PFSK-1 (cell line): ENCODE data around the gene AFAP1L1.

ENCODE experiments used
- POLR2AphosphoS5 ChIP-seq: IDR thresholded peaks from 2 replicates; pipeline ENCODE4 v1.6.1; 2012; ENCODE audit warnings: low read depth, mild to moderate bottlenecking, control low read depth, low read length, moderate library complexity
- TF ChIP-seq, protein P1 (sequence below), 2 experiments: IDR thresholded peaks; 2 replicates each; pipeline versions ENCODE4 v1.6.1 to v1.8.0; 2011 to 2012; ENCODE audit warnings: low read depth in 2 of 2, low read length in 2 of 2, control low read depth in 1 of 2, inconsistent platforms in 1 of 2, mild to moderate bottlenecking in 1 of 2, moderate library complexity in 1 of 2; ENCODE audit not compliant: insufficient read depth in 1 of 2

DNA sequence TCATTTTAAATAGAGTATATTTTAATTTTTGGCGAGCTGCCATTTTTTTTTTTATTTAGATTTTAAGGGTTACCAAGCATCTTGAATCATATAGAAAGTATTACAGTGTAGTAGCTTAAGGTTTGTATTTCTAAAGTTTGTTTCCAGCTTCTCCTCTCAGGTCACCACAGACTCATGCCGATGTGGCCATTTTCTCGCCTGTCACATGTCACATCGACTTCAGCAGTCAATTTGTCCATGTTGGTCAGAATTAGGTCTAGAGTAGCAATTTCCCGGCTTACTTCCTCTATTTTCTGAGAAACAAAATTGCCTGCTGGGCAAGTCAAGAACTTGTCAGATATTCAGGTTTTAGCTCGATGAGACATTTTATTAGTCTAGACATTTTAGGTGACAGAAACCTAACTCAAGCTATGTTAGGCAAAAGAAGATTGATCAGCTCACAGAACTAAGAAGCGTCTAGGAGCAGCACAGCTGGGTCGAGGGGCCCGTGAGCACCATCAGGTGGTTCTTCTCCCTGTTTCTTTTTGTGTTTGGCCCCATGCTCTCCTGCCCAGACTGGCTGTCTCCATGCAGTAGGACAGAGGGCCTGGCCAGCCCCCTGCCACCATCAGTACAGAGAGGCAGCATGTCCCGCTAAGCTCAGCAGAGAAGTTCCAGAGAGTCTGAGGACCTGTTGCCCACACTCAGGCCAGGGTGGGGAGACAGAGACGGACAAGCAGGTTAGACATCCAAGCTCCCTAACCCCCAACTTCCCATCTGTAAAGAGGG is 48.4 kb upstream of the AFAP1L1 start:
- TF ChIP-seq, protein P1, sequence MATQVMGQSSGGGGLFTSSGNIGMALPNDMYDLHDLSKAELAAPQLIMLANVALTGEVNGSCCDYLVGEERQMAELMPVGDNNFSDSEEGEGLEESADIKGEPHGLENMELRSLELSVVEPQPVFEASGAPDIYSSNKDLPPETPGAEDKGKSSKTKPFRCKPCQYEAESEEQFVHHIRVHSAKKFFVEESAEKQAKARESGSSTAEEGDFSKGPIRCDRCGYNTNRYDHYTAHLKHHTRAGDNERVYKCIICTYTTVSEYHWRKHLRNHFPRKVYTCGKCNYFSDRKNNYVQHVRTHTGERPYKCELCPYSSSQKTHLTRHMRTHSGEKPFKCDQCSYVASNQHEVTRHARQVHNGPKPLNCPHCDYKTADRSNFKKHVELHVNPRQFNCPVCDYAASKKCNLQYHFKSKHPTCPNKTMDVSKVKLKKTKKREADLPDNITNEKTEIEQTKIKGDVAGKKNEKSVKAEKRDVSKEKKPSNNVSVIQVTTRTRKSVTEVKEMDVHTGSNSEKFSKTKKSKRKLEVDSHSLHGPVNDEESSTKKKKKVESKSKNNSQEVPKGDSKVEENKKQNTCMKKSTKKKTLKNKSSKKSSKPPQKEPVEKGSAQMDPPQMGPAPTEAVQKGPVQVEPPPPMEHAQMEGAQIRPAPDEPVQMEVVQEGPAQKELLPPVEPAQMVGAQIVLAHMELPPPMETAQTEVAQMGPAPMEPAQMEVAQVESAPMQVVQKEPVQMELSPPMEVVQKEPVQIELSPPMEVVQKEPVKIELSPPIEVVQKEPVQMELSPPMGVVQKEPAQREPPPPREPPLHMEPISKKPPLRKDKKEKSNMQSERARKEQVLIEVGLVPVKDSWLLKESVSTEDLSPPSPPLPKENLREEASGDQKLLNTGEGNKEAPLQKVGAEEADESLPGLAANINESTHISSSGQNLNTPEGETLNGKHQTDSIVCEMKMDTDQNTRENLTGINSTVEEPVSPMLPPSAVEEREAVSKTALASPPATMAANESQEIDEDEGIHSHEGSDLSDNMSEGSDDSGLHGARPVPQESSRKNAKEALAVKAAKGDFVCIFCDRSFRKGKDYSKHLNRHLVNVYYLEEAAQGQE (IDR thresholded peaks at IDR 0.05; ENCODE audit: insufficient read depth in 1 of 2, low read depth in 2 of 2, low read length in 2 of 2), result no peak
- no peak for TF ChIP-seq POLR2AphosphoS5
